Prostate gland (tissue), 2 donors: ENCODE measurements around the gene CHURC1. TPM values are rescaled to one million over a fixed set of nuclear protein-coding genes. Genes with fewer than 3 reads are reported as not detected.

ENCODE experiments used
- DNase-seq: peaks from one replicate; pipeline ENCODE4 v3.0.0-alpha.2; 2019; ENCODE audit warnings: low spot score
- H3K27ac ChIP-seq, 2 donors: fragments of 200-600 bp; sonication (generic); 2 replicates each; pipeline ENCODE4 v1.5.1; 2017 to 2019
- H3K27me3 ChIP-seq: fragments of 200-600 bp; sonication (generic); replicated peaks from 2 replicates; pipeline ENCODE4 v1.5.1; 2019; ENCODE audit not compliant: insufficient read depth
- H3K36me3 ChIP-seq, 2 donors: fragments of 200-600 bp; sonication (generic); 1 replicate in 1 of 2; 2 replicates in 1 of 2; pipeline versions ENCODE4 v1.5.1 to v1.8.1; 2017 to 2019
- H3K4me1 ChIP-seq: fragments of 200-600 bp; sonication (generic); replicated peaks from 2 replicates; pipeline ENCODE4 v1.5.1; 2019
- H3K4me3 ChIP-seq, 2 donors: fragments of 200-600 bp; sonication (generic); 2 replicates each; pipeline ENCODE4 v1.5.1; 2017 to 2019
- H3K9me3 ChIP-seq: fragments of 200-600 bp; sonication (generic); 2 replicates; pipeline ENCODE4 v1.5.1; 2017
- POLR2A ChIP-seq: fragments of 450-650 bp; IDR thresholded peaks from one replicate; pipeline ENCODE4 v1.6.1; 2016; ENCODE audit warnings: antibody characterized with exemption, mild to moderate bottlenecking
- POLR2AphosphoS5 ChIP-seq: sonication (generic); formaldehyde crosslinking; IDR thresholded peaks from one replicate; pipeline ENCODE4 v1.6.1; 2017; ENCODE audit warnings: antibody characterized with exemption
- WGBS: methylation state at CpG from one replicate; pipeline ENCODE4 v1.1.5; 2018; 5-methylcytosine and 5-hydroxymethylcytosine counted together
- intact Hi-C: fragments of 100-400 bp; cut with DNase I; formaldehyde crosslinking; loops from one replicate; pipeline ENCODE4 v1.14.2; 2022
- total RNA-seq, 2 donors: library from RNA; depleted of rRNA; stranded (reverse); fragments of >200 nt; gene quantifications; one replicate each; pipeline ENCODE4 v1.1.0, GENCODE V29; 2016
- TF ChIP-seq, protein P1 (sequence below), 4 experiments: fragments of 200-600 bp in 2 of 4; fragments of 450-650 bp in 2 of 4; sonication (generic) in 2 of 4; IDR thresholded peaks; 1 replicate in 3 of 4; 2 replicates in 1 of 4; pipeline ENCODE4 v1.5.1; 2016 to 2019; ENCODE audit warnings: antibody characterized with exemption in 4 of 4, mild to moderate bottlenecking in 2 of 4, moderate library complexity in 2 of 4

CHURC1 gene
- total RNA-seq, 2 donors from 2014 or later = 47.8 to 49.2 TPM

GRCh38 chr14:64885559-64885958, 28.7 kb upstream of the CHURC1 start:
- Histone ChIP-seq H3K36me3 (no peaks in the 10 kb centered on the region), H3K27me3 (no peaks in the 10 kb centered on the region), H3K4me1 (no peaks in the 10 kb centered on the region), H3K27ac (no peak overlapping the region), H3K9me3 (no peaks in the 10 kb centered on the region), H3K4me3 (no peak overlapping the region)
- no peak for DNase-seq
- intact Hi-C loops = no loop called here
- WGBS = 89% methylated on average over 2 of the region's 2 CpGs
- no peak for TF ChIP-seq POLR2A
- no peak for TF ChIP-seq POLR2AphosphoS5
- TF ChIP-seq, protein P1, sequence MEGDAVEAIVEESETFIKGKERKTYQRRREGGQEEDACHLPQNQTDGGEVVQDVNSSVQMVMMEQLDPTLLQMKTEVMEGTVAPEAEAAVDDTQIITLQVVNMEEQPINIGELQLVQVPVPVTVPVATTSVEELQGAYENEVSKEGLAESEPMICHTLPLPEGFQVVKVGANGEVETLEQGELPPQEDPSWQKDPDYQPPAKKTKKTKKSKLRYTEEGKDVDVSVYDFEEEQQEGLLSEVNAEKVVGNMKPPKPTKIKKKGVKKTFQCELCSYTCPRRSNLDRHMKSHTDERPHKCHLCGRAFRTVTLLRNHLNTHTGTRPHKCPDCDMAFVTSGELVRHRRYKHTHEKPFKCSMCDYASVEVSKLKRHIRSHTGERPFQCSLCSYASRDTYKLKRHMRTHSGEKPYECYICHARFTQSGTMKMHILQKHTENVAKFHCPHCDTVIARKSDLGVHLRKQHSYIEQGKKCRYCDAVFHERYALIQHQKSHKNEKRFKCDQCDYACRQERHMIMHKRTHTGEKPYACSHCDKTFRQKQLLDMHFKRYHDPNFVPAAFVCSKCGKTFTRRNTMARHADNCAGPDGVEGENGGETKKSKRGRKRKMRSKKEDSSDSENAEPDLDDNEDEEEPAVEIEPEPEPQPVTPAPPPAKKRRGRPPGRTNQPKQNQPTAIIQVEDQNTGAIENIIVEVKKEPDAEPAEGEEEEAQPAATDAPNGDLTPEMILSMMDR (IDR thresholded peaks at IDR 0.05) = no peak

DNA sequence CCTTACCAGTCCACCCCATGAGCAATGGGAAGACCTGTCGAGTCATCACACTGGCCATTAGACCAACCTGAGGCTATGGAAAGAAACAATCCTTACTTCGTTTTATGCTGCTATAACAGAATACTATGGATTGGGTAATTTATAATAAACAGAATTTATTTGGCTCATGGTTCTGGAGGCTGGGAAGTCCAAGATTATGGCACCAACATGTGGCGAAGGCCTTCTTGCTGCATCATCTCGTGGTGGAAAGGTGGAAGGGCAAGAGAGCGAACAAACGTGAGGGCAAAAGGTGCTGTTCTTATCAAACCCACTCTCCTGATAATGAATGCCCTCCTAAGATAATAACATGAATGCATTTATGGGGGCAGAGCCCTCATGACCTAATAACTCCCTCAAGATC, 24.9 kb upstream of the CHURC1 start:
- no peak for DNase-seq
- TF ChIP-seq, protein P1 (IDR thresholded peaks at IDR 0.05) = no peak
- TF ChIP-seq POLR2AphosphoS5 (no peak), POLR2A (no peak)
- Histone ChIP-seq H3K9me3 (no peaks in the 10 kb centered on the region), H3K4me1 (no peaks in the 10 kb centered on the region), H3K4me3 (no peak overlapping the region), H3K27me3 (no peaks in the 10 kb centered on the region), H3K36me3 (no peaks in the 10 kb centered on the region), H3K27ac (no peak overlapping the region)
- WGBS = 95% methylated on average over 6 of the region's 6 CpGs
- intact Hi-C loops = no loop called here

GRCh38 chr14:64891173-64891838, 22.9 kb upstream of the CHURC1 start:
- WGBS = 74% methylated on average over 4 of the region's 4 CpGs
- Histone ChIP-seq H3K4me3 (no peak overlapping the region), H3K27ac (no peak overlapping the region), H3K27me3 (no peaks in the 10 kb centered on the region), H3K36me3 (no peaks in the 10 kb centered on the region), H3K4me1 (no peaks in the 10 kb centered on the region), H3K9me3 (no peaks in the 10 kb centered on the region)
- TF ChIP-seq POLR2AphosphoS5 (no peak), POLR2A (no peak)
- TF ChIP-seq, protein P1 (IDR thresholded peaks at IDR 0.05) = no peak
- no peak for DNase-seq
- intact Hi-C loops = loop anchor here (5.0 kb wide), 1 partner anchor 69 kb away; no protein-coding TSS in a partner anchor

DNA sequence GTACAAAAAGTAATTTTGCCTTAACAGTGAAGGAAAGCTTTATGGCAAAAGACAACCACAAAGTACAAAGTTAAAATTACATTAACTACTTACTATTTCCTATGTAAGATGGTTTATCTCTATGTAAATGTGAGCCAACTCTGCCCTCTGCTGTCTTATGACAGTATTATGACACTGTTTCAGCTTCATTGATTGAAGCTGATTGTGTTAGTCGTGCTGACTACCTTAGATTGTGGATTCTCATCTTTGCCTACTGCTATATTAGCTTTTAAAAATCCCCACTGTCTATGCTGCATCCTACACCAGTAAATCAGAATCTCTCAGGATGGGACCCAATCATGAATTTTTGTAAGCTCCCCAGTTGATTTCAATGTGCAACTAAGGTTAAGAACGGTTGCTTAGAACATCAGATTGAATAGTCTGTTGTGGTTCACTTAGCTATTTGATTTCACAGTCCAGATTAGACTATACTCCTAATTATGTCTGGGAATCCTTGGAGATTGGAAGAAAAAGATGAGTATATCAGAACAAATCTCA, 22.3 kb upstream of the CHURC1 start:
- Histone ChIP-seq H3K36me3 (no peaks in the 10 kb centered on the region), H3K27ac (no peak overlapping the region), H3K4me3 (no peak overlapping the region), H3K9me3 (no peaks in the 10 kb centered on the region), H3K27me3 (no peaks in the 10 kb centered on the region), H3K4me1 (no peaks in the 10 kb centered on the region)
- DNase-seq = peak; percentile 44
- WGBS = 45% methylated on average over 2 of the region's 2 CpGs
- intact Hi-C loops = loop anchor here (5.0 kb wide), 1 partner anchor 70 kb away; no protein-coding TSS in a partner anchor
- TF ChIP-seq, protein P1 (IDR thresholded peaks at IDR 0.05) = peak in 3 of 4 experiments; percentile 52 to 77 (median 73)
- no peak for TF ChIP-seq POLR2AphosphoS5

GRCh38 chr14:64899958-64900357, 14.3 kb upstream of the CHURC1 start:
- no peak for DNase-seq
- Histone ChIP-seq H3K27me3 (no peaks in the 10 kb centered on the region), H3K4me1 (no peaks in the 10 kb centered on the region), H3K36me3 (no peaks in the 10 kb centered on the region), H3K9me3 (no peaks in the 10 kb centered on the region), H3K27ac (no peak overlapping the region), H3K4me3 (no peak overlapping the region)
- WGBS = 68% methylated on average over 1 of the region's 1 CpG
- no peak for TF ChIP-seq POLR2A
- TF ChIP-seq, protein P1 (IDR thresholded peaks at IDR 0.05) = no peak
- no peak for TF ChIP-seq POLR2AphosphoS5
- intact Hi-C loops = loop anchor here (5.0 kb wide), 1 partner anchor 228 kb away; no protein-coding TSS in a partner anchor
